ENCODE data around the gene MUCL1. TPM values are rescaled to one million over a fixed set of nuclear protein-coding genes. Genes with fewer than 3 reads are reported as not detected.
A peak's percentile ranks its signal among the peaks of the same experiment; 100 is the strongest.
"Not testable (repeated sequence)": the region's sequence is repeated elsewhere in the genome, so short reads cannot be mapped to it uniquely, and the experiment has no call there.

MUCL1 gene
- total RNA-seq, 1 donor from 2014 or later = not detected

DNA sequence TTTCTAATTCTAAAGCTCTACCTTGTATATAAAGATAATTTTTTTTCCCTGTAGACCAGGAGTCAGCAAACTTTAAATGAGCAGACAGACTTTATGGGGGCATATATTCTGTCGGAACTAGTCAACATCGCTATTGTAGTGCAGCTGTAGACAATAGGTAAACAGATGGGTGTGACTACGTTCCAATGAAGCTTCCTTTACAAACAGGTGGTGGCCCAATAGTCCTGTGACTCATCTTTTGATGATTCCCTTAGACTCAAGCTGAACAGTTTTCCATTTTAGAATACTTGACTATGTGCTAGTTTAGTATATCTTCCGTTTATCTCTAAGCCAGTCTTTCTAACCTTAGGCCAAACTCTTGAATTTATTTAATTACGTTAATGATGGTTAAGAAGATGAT is 16.3 kb downstream of the MUCL1 start:
- H3K9me3 Mint-ChIP-seq = no peaks in the 10 kb centered on the region
- no peak overlapping the region for H3K27ac Mint-ChIP-seq (ENCODE audit: unreplicated experiment)
- H3K36me3 Mint-ChIP-seq (ENCODE audit: low read depth) = no peaks in the 10 kb centered on the region
- H3K27me3 Mint-ChIP-seq (ENCODE audit: low read depth) = peaks cover 8% of the 10 kb centered on the region
- H3K4me1 Mint-ChIP-seq = no peaks in the 10 kb centered on the region
- TF ChIP-seq, protein P1, sequence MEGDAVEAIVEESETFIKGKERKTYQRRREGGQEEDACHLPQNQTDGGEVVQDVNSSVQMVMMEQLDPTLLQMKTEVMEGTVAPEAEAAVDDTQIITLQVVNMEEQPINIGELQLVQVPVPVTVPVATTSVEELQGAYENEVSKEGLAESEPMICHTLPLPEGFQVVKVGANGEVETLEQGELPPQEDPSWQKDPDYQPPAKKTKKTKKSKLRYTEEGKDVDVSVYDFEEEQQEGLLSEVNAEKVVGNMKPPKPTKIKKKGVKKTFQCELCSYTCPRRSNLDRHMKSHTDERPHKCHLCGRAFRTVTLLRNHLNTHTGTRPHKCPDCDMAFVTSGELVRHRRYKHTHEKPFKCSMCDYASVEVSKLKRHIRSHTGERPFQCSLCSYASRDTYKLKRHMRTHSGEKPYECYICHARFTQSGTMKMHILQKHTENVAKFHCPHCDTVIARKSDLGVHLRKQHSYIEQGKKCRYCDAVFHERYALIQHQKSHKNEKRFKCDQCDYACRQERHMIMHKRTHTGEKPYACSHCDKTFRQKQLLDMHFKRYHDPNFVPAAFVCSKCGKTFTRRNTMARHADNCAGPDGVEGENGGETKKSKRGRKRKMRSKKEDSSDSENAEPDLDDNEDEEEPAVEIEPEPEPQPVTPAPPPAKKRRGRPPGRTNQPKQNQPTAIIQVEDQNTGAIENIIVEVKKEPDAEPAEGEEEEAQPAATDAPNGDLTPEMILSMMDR (conservative IDR thresholded peaks at IDR 0.05) = no peak
- H3K4me3 Mint-ChIP-seq = no peak overlapping the region
- DNase-seq (ENCODE audit: low read depth, low spot score) = no peak

DNA sequence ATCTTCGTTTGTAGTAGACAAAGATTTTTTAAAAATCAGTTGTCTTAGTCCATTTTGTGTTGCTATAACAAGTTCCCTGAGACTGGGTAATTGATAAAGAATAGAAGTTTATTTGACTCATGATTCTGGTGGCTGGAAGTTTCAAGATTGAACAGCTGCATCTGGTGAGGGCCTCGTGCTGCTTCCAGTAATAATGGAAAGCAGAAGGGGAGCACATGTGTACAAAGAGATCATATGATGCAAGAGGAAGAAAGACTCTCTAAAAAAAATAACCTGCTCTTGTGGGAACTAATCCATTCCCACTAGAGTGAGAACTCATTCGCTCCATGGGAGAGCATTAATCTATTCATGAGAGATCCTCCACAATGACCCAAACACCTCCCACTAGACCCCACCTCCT is 24.8 kb downstream of the MUCL1 start:
- Mint-ChIP-seq H3K4me3 (no peak overlapping the region), H3K27ac (ENCODE audit: unreplicated experiment) (no peak overlapping the region), H3K9me3 (no peaks in the 10 kb centered on the region), H3K27me3 (ENCODE audit: low read depth) (peaks cover 16% of the 10 kb centered on the region), H3K4me1 (no peaks in the 10 kb centered on the region), H3K36me3 (ENCODE audit: low read depth) (no peaks in the 10 kb centered on the region)
- TF ChIP-seq, protein P1 (conservative IDR thresholded peaks at IDR 0.05) = no peak
- DNase-seq (ENCODE audit: low read depth, low spot score) = no peak

DNA sequence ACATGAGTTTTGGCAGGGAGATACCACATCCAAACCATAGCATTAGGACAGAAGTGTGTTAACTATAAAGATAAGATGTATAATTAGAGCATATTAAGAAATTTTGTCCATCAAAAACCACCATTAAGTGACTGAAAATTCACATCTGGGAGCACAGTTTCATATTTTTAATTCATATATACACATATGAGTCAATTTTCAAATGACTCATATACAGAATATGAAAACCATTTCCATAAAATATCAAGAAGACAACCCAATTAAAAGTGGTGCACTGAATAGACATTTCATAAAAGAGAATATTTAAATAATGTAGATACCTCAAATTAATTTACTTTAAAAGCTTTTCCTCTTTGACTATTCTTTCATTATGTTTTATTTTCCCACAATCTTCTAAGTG is 25.3 kb downstream of the MUCL1 start:
- Mint-ChIP-seq H3K9me3 (no peaks in the 10 kb centered on the region), H3K4me3 (no peak overlapping the region), H3K36me3 (ENCODE audit: low read depth) (no peaks in the 10 kb centered on the region), H3K4me1 (no peaks in the 10 kb centered on the region), H3K27ac (ENCODE audit: unreplicated experiment) (no peak overlapping the region), H3K27me3 (ENCODE audit: low read depth) (peaks cover 16% of the 10 kb centered on the region)
- TF ChIP-seq, protein P1 (conservative IDR thresholded peaks at IDR 0.05) = no peak
- no peak for DNase-seq (ENCODE audit: low read depth, low spot score)

DNA sequence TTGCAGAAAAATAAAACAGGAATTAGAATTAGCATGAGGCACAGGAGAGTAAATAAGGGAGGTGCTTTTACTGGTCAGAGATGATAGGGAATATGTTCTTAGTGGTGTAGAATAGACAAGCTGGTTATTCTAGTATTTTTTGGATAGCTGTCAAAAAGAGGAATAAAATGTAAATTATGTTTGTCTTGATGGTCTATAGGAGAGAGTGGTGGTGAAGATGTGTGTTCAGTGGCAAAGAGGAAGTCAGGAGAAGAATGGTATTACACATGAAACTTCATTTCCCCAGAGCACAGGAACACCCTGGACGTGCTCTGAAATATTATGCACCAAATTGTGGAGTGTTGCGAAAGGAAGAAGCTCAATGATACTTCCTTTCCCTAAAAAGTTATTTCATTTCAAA is 27.8 kb downstream of the MUCL1 start:
- H3K4me3 Mint-ChIP-seq = no peak overlapping the region
- peaks cover 16% of the 10 kb centered on the region for H3K27me3 Mint-ChIP-seq (ENCODE audit: low read depth)
- TF ChIP-seq, protein P1 (conservative IDR thresholded peaks at IDR 0.05) = no peak
- no peaks in the 10 kb centered on the region for H3K4me1 Mint-ChIP-seq
- H3K27ac Mint-ChIP-seq (ENCODE audit: unreplicated experiment) = no peak overlapping the region
- no peaks in the 10 kb centered on the region for H3K9me3 Mint-ChIP-seq
- H3K36me3 Mint-ChIP-seq (ENCODE audit: low read depth) = no peaks in the 10 kb centered on the region
- no peak for DNase-seq (ENCODE audit: low read depth, low spot score)

DNA sequence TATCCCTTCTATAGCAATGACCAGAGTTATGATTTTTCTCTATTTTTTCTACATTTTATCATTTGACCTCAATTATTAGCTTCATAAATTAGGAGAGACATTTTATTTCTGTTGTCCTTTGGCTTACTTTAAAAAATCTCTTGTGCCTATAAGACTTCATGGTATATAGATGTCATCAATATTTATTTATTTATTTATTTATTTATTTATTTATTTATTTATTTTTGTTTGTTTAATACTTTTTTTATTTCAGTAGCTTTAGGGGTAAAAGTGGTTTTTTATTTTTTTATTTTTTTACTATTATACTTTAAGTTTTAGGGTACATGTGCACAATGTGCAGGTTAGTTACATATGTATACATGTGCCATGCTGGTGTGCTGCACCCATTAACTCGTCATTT is 28.3 kb downstream of the MUCL1 start:
- H3K4me1 Mint-ChIP-seq; H3K27ac Mint-ChIP-seq (ENCODE audit: unreplicated experiment); H3K4me3 Mint-ChIP-seq; H3K9me3 Mint-ChIP-seq; DNase-seq (ENCODE audit: low read depth, low spot score); H3K36me3 Mint-ChIP-seq (ENCODE audit: low read depth): not testable (repeated sequence)
- H3K27me3 Mint-ChIP-seq (ENCODE audit: low read depth) = peaks cover 16% of the 10 kb centered on the region

DNA sequence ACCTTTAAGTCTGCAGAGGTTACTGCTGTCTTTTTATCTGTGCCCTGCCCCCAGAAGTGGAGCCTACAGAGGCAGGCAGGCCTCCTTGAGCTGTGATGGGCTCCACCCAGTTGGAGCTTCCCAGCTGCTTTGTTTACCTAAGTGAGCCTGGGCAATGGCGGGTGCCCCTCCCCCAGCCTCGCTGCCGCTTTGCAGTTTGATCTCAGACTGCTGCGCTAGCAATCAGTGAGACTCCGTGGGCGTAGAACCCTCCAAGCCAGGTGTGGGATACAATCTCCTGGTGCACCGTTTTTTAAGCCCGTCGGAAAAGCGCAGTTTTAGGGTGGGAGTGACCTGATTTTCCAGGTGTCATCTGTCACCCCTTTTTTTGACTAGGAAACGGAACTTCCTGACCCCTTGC is 34.1 kb downstream of the MUCL1 start:
- not testable (repeated sequence) for H3K27me3 Mint-ChIP-seq (ENCODE audit: low read depth); H3K9me3 Mint-ChIP-seq; H3K27ac Mint-ChIP-seq (ENCODE audit: unreplicated experiment); H3K36me3 Mint-ChIP-seq (ENCODE audit: low read depth); H3K4me1 Mint-ChIP-seq
- peak overlapping the region; percentile 38 for H3K4me3 Mint-ChIP-seq
- DNase-seq (ENCODE audit: low read depth, low spot score) = peak; percentile 2

DNA sequence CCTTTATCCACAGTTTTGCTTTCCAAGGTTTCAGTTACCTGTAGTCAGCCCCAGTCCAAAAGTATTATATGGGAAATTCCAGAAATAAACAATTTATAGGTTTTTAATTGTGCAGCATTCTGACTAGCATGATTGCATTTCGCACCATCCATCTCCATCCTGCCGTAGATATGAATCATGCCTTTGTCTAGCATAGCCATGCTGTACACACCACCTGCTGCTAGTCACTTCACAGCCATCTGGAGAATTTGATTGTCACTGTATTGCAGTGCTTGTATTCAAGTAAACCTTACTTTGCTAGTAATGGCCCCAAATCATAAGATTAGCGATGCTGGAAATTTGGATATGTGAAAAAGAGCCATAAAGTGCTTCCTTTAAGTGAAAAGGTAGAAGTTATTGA is 36.0 kb downstream of the MUCL1 start:
- Mint-ChIP-seq H3K27me3 (ENCODE audit: low read depth) (peaks cover 3% of the 10 kb centered on the region), H3K9me3 (no peaks in the 10 kb centered on the region), H3K4me3 (no peak overlapping the region), H3K36me3 (ENCODE audit: low read depth) (no peaks in the 10 kb centered on the region), H3K27ac (ENCODE audit: unreplicated experiment) (no peak overlapping the region), H3K4me1 (peaks cover 9% of the 10 kb centered on the region)
- no peak for DNase-seq (ENCODE audit: low read depth, low spot score)
- TF ChIP-seq, protein P1 (conservative IDR thresholded peaks at IDR 0.05) = no peak

All from neural crest cell (in vitro differentiated cells).